ENCODE measurements around the gene DSP.

DNA sequence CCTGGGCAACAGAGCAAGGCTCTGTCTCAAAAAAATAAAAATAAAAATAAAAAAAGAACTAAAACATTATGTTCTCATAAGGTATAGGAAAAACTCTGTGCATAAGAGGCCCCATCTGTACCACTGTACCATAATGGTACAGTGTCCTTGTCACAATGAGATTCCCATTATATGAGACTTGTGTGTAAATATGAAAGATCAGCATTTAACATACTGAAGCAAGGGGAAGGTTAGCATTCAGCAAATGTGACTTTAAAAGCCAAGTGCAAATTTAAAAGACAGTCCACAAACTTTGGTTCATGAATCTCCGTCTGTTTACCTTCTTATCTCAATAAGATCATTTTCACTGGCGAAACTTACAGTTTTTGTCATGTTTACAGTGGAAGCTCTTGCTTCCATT, 16.2 kb downstream of the DSP start:
- TF ChIP-seq, protein P1, sequence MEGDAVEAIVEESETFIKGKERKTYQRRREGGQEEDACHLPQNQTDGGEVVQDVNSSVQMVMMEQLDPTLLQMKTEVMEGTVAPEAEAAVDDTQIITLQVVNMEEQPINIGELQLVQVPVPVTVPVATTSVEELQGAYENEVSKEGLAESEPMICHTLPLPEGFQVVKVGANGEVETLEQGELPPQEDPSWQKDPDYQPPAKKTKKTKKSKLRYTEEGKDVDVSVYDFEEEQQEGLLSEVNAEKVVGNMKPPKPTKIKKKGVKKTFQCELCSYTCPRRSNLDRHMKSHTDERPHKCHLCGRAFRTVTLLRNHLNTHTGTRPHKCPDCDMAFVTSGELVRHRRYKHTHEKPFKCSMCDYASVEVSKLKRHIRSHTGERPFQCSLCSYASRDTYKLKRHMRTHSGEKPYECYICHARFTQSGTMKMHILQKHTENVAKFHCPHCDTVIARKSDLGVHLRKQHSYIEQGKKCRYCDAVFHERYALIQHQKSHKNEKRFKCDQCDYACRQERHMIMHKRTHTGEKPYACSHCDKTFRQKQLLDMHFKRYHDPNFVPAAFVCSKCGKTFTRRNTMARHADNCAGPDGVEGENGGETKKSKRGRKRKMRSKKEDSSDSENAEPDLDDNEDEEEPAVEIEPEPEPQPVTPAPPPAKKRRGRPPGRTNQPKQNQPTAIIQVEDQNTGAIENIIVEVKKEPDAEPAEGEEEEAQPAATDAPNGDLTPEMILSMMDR (IDR thresholded peaks at IDR 0.05 in 8 of 11, conservative IDR thresholded peaks at IDR 0.05 in 3 of 11) = no peak
- TF ChIP-seq POLR2A (IDR thresholded peaks at IDR 0.05) = no peak

Data from spleen (tissue), 7 donors.